IPS-NIHi11 (cell line): ENCODE data around the gene SCAMP2.
A peak's percentile ranks its signal among the peaks of the same experiment; 100 is the strongest.

Experiments
- DNase-seq: peaks from one replicate; pipeline ENCODE4 v3.0.0; 2012; ENCODE audit warnings: mixed read lengths, low spot score

Gene SCAMP2

GRCh38 chr15:74815961-74816360 is 57.2 kb downstream of the SCAMP2 start:
- DNase-seq, result no peak

DNA sequence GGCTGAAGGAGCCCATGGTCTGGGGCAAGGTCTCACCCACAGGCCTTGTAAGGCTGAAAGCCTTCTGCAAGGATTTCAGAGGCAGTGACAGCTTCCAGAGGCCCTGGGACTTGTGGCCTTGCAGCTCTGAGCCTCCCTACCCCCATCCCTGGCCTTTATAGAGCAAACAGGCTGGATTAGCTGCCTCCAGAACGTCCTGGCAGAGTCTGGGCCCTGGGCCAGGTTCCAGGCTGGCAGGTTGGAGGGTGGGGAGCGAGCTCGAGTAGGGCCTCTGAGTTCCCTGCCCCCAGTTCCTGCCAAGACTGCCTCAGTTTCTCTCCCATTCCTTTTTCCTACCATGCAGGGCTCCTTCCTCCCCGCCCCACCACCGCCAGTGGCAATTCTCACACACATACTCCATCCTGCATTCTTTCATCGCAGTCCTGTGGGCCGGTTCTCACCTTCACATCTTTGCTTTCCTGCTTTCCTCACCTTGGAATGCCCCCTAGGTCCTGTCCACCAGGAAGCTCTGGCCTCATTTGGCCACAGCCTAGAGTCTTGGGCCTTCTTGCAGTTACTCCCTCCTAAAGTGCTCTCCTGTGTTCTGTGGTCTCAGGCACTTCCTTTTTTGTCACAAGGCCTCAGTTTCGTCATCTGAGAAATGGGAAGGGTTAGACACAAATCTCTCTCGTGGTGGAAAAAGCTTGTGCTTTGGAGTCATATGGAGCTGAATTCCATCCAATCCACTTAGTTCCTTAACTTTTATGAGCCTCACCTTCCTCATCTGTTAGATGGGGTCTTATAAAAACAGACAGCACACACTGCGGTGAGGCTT is 57.8 kb downstream of the SCAMP2 start:
- DNase-seq, result no peak

GRCh38 chr15:74812533-74812932 is 60.6 kb downstream of the SCAMP2 start, which contains the start of gene LMAN1L:
LMAN1L (plus strand) TSS chr15:74812835; CDS start chr15:74812855, 20 bp downstream.
- no peak for DNase-seq

- no peak for DNase-seq
Measured at GRCh38 chr15:74809956-74810355, 63.2 kb downstream of the SCAMP2 start.

DNA sequence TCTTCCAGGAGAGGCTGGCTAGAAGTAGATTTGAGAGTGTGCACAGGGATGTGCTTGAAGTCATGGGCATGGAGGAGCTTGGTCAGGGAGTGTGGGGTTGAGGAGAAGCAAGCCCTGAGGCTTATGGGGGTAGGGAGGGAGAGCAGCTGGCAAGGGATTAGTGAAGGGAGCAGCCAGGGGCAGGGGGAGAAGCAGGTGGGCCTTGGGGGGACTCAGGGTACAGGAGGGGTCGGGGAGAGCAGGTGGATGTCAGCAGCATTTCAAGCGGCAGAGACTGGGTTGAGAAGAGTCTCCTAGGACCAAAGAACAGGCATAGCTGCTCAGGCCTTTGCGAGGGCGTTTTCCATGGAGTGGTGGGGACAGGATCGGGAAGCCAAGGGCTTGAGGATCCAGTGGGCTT is 63.9 kb downstream of the SCAMP2 start:
- no peak for DNase-seq

GRCh38 chr15:74808840-74809229 is 64.3 kb downstream of the SCAMP2 start:
- DNase-seq, result peak; percentile 55

DNA sequence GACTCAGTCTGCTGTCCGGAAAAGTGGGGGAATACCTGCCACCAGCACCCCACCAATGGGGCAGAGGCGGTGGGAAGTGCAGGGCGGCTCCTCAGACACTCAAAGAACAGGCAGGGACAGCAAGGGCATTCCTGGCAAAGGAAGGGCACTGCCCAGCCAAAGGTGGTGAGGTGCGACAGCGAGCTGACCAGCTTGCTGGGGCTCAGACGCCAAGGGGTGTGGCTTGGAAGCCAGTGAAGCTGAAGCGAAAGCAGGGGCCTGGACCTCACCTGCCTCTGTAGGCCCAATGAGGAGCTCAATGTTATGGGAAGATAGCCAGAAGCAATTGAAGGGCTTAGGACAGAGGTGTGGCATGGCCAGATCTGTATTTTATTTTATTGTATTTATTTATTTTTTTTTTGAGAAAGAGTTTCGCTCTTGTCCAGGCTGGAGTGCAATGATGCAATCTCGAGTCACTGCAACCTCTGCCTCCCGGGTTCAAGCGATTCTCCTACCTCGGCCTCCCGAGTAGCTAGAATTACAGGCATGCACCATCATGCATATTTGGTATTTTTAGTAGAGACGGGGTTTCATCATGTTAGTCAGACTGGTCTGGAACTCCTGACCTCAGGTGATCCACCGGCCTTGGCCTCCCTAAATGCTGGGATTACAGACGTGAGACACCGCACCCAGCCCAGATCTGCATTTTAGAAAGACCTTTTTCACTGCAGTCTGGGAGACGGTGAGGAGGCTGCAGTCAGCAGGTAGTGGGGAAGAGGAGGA is 64.9 kb downstream of the SCAMP2 start:
- DNase-seq, result no peak

DNA sequence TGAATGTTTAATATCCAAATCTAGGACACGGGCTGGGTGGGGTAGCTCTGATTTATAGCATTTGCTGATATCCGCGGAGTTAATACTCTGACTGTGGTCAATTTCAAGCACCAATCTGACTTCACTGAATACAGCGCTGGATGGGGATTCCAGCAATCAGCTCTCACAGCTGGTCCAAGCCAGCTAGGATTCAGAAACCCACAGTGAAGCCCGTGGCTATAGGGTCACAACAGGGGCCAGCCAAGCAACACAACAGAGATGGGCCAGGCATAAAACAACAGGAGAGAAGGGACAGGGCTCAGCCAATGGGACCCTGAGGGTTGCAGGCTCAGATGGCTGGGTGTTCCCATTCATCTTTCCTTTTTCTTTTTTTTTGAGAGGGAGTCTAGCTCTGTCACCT is 65.9 kb downstream of the SCAMP2 start:
- DNase-seq, result no peak

GRCh38 chr15:74804935-74805334 is 68.2 kb downstream of the SCAMP2 start:
- no peak for DNase-seq

GRCh38 chr15:74802862-74803447 is 70.2 kb downstream of the SCAMP2 start:
- DNase-seq, result no peak

DNA sequence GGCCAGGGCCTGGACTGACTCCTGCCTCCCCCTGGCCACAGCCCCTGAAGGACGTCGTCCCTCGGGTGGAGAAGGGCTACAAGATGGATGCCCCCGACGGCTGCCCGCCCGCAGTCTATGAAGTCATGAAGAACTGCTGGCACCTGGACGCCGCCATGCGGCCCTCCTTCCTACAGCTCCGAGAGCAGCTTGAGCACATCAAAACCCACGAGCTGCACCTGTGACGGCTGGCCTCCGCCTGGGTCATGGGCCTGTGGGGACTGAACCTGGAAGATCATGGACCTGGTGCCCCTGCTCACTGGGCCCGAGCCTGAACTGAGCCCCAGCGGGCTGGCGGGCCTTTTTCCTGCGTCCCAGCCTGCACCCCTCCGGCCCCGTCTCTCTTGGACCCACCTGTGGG is 70.9 kb downstream of the SCAMP2 start:
- no peak for DNase-seq

GRCh38 chr15:74801311-74801997 is 71.7 kb downstream of the SCAMP2 start:
- no peak for DNase-seq

DNA sequence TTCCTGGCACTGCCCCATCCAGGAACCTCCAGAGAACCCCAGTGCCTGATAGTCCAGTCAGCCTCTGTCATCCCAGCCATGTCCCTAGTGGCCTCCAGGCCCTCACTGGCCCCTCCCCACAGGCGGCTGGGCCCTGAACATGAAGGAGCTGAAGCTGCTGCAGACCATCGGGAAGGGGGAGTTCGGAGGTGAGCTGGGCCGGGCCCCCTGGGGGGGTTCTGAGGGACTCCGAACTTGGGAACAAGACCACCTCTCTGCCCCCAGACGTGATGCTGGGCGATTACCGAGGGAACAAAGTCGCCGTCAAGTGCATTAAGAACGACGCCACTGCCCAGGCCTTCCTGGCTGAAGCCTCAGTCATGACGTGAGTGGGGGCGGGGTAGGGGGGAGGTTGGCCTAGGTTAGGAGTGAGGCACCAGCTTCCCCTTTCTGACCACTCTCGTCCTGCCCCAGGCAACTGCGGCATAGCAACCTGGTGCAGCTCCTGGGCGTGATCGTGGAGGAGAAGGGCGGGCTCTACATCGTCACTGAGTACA is 72.5 kb downstream of the SCAMP2 start:
- DNase-seq, result no peak

GRCh38 chr15:74799856-74800558 is 73.2 kb downstream of the SCAMP2 start:
- peak; percentile 98 for DNase-seq

GRCh38 chr15:74799255-74799855 is 73.8 kb downstream of the SCAMP2 start:
- DNase-seq, result no peak

- no peak for DNase-seq
Measured at GRCh38 chr15:74798388-74799254, 74.5 kb downstream of the SCAMP2 start.

DNA sequence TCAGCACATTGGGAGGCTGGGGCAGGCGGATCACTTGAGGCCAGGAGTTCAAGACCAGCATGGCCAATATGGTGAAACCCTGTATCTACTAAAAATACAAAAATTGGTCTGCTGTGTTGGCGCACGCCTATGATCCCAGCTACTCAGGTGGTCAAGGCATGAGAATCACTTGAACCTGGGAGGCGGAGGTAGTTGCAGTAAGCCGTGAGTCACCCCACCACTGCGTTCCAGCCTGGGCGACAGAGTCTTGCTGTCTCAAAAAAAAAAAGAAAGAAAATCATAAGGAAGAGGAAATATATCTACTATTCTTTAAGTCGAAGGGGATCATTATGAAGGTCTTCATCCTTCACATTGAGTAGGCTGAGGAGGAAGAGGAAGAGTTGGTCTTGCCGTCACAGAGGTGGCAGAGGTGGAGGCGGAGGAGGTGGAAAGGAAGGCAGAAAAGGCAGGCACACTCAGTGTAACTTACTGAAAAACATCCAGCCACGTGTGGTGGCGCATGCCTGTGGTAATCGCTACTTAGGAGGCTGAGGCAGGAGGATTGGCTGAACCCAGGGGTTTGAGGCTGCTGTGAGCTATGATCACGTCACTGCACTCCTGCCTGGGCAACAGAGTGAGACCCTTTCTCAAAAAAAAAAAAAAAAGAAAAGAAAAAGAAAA is 77.1 kb downstream of the SCAMP2 start:
- DNase-seq, result no peak

- DNase-seq, result no peak
Measured at GRCh38 chr15:74794970-74795349, 78.2 kb downstream of the SCAMP2 start.

DNA sequence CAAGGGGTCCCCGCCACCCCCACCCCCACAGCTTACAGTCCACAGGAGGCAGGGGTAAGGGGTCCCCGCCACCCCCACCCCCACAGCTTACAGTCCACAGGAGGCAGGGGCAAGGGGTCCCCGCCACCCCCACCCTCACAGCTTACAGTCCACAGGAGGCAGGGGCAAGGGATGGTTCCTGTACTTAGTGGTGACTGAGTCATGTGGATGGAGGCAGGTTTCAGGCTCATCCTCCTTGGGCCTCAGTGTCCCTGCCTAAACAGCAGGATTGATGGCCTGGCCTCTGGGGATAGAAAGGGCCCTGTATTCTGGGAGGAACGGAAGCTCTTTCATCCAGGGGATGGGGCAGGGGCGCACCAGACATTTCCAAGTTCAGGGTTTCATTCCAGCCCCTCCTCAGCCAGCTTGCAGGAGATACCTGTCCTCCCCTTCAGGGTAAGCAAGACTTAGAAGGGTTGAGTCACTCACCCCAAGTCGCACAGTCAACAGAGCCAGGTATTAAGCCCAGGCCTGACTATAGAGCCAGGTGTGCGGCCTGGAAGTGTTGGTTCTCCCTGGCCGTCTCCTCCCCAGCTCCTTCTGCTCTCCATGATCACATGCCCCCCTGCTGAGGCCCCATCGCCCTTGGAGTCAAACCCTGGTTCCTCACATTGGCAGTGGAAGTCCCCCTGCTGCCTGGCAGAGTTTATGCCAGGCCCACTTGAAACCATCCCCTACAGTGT is 78.8 kb downstream of the SCAMP2 start:
- no peak for DNase-seq
